ENCODE data around the gene DNAJC22. TPM values are rescaled to one million over a fixed set of nuclear protein-coding genes. Genes with fewer than 3 reads are reported as not detected.

Gene DNAJC22
- total RNA-seq, 1 experiment from 2014 or later = 47.7 TPM

DNA sequence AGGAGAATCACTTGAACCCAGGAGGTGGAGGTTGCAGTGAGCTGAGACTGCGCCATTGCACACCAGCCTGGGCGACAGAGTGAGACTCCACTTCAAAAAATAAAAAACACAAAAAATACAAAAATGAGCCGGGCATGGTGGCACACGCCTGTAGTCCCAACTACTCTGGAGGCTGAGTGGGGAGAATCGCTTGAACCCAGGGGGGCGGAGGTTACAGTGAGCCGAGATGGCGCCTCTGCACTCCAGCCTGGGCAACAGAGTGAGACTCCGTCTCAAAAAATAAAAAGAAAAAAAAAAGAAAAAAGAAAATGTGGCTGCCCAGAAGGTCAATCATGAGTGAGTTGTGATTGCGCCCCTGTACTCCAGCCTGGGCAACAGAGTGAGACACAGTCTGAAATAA lies 9.2 kb downstream of the DNAJC22 start:
- Mint-ChIP-seq H3K27me3 (ENCODE audit: insufficient read depth, unreplicated experiment) (no peaks in the 10 kb centered on the region), H3K4me1 (ENCODE audit: low read depth, unreplicated experiment) (peaks cover 9% of the 10 kb centered on the region), H3K9me3 (ENCODE audit: unreplicated experiment) (no peaks in the 10 kb centered on the region), H3K4me3 (ENCODE audit: unreplicated experiment) (no peak overlapping the region), H3K27ac (ENCODE audit: unreplicated experiment) (no peak overlapping the region), H3K36me3 (ENCODE audit: insufficient read depth, unreplicated experiment) (peaks cover 11% of the 10 kb centered on the region)
- POLR2A ChIA-PET = no interaction called here
- CTCF ChIA-PET = interaction anchor here (0.7 to 4.9 kb wide), 2 partner anchors 55 to 157 kb away, joined by 3 to 178 read pairs; no protein-coding TSS in a partner anchor
- intact Hi-C loops (cut with micrococcal nuclease; ENCODE audit: unreplicated experiment) = loop anchor here (2.0 kb wide), 1 partner anchor 67 kb away; no protein-coding TSS in a partner anchor
- Histone ChIP-seq H3K27me3 (replicated peaks; ENCODE audit: control insufficient read depth, insufficient read depth, low read length) (no peaks in the 10 kb centered on the region), H3K9me3 (no peaks in the 10 kb centered on the region), H3K4me1 (no peaks in the 10 kb centered on the region), H3K36me3 (ENCODE audit: control insufficient read depth, insufficient read depth, low read length) (peaks cover 3% of the 10 kb centered on the region), H3K4me3 (ENCODE audit: low read depth, low read length) (no peak overlapping the region)
- DNase-seq = no peak
- BruUV-seq (replicated peaks) = no TSS peak
- no peak for TF ChIP-seq CTCF (IDR thresholded peaks at IDR 0.05; ENCODE audit: insufficient read depth in 1 of 2, low read depth in 1 of 2, low read length in 1 of 2, severe bottlenecking in 1 of 2, unreplicated experiment in 1 of 2)

GRCh38 chr12:49357103-49357678 lies 10.5 kb downstream of the DNAJC22 start:
- Mint-ChIP-seq H3K9me3 (ENCODE audit: unreplicated experiment) (no peaks in the 10 kb centered on the region), H3K4me3 (ENCODE audit: unreplicated experiment) (no peak overlapping the region), H3K27ac (ENCODE audit: unreplicated experiment) (no peak overlapping the region), H3K27me3 (ENCODE audit: insufficient read depth, unreplicated experiment) (no peaks in the 10 kb centered on the region), H3K4me1 (ENCODE audit: low read depth, unreplicated experiment) (peaks cover 9% of the 10 kb centered on the region), H3K36me3 (ENCODE audit: insufficient read depth, unreplicated experiment) (no peaks in the 10 kb centered on the region)
- TF ChIP-seq CTCF (IDR thresholded peaks at IDR 0.05; ENCODE audit: insufficient read depth in 1 of 2, low read depth in 1 of 2, low read length in 1 of 2, severe bottlenecking in 1 of 2, unreplicated experiment in 1 of 2) = peak; percentile 48 to 64
- ChIA-PET CTCF (interaction anchor here (0.7 to 4.9 kb wide), 13 partner anchors 10 to 280 kb away, joined by 3 to 178 read pairs (median 8); partner anchors contain the start of genes DNAJC22, SPATS2 and TROAP), POLR2A (interaction anchor here (0.6 to 1.0 kb wide), 3 partner anchors 10 to 68 kb away, joined by 3 to 5 read pairs (median 3); no protein-coding TSS in a partner anchor)
- Histone ChIP-seq H3K36me3 (ENCODE audit: control insufficient read depth, insufficient read depth, low read length) (no peaks in the 10 kb centered on the region; the same call in 1 of the 2 replicates), H3K27me3 (replicated peaks; ENCODE audit: control insufficient read depth, insufficient read depth, low read length) (no peaks in the 10 kb centered on the region), H3K4me3 (ENCODE audit: low read depth, low read length) (no peak overlapping the region), H3K4me1 (no peaks in the 10 kb centered on the region), H3K9me3 (no peaks in the 10 kb centered on the region)
- intact Hi-C loops (cut with micrococcal nuclease; ENCODE audit: unreplicated experiment) = loop anchor here (1.0 to 2.0 kb wide), 2 partner anchors 26 to 68 kb away; no protein-coding TSS in a partner anchor
- BruUV-seq (replicated peaks) = no TSS peak
- DNase-seq = no peak

- H3K9me3 Mint-ChIP-seq (ENCODE audit: unreplicated experiment) = no peaks in the 10 kb centered on the region
- H3K27ac Mint-ChIP-seq (ENCODE audit: unreplicated experiment) = no peak overlapping the region
- H3K4me3 ChIP-seq (ENCODE audit: low read depth, low read length) = no peak overlapping the region
- no peaks in the 10 kb centered on the region for H3K36me3 ChIP-seq (ENCODE audit: control insufficient read depth, insufficient read depth, low read length)
- CTCF ChIA-PET = interaction anchor here (0.6 to 4.9 kb wide), 32 partner anchors 8 to 289 kb away, joined by 3 to 178 read pairs (median 4); partner anchors contain the start of genes DNAJC22, KCNH3, RHEBL1 and SPATS2
- H3K27me3 Mint-ChIP-seq (ENCODE audit: insufficient read depth, unreplicated experiment) = no peaks in the 10 kb centered on the region
- no TSS peak for BruUV-seq (replicated peaks)
- no peaks in the 10 kb centered on the region for H3K4me1 ChIP-seq
- intact Hi-C loops (cut with micrococcal nuclease; ENCODE audit: unreplicated experiment) = loop anchor here (1.0 to 2.0 kb wide), 4 partner anchors 156 to 264 kb away; partner anchors contain the start of gene PRPF40B
- peaks cover 9% of the 10 kb centered on the region for H3K4me1 Mint-ChIP-seq (ENCODE audit: low read depth, unreplicated experiment)
- TF ChIP-seq CTCF (IDR thresholded peaks at IDR 0.05; ENCODE audit: insufficient read depth in 1 of 2, low read depth in 1 of 2, low read length in 1 of 2, severe bottlenecking in 1 of 2, unreplicated experiment in 1 of 2) = peak; percentile 87 to 91
- POLR2A ChIA-PET = interaction anchor here (0.7 to 1.4 kb wide), 4 partner anchors 8 to 36 kb away, joined by 3 to 11 read pairs (median 4); partner anchors contain the start of gene SPATS2
- no peaks in the 10 kb centered on the region for H3K27me3 ChIP-seq (replicated peaks; ENCODE audit: control insufficient read depth, insufficient read depth, low read length)
- no peaks in the 10 kb centered on the region for H3K9me3 ChIP-seq
- no peaks in the 10 kb centered on the region for H3K36me3 Mint-ChIP-seq (ENCODE audit: insufficient read depth, unreplicated experiment)
- DNase-seq = peak; percentile 77 to 80
- H3K4me3 Mint-ChIP-seq (ENCODE audit: unreplicated experiment) = no peak overlapping the region
Observed at GRCh38 chr12:49358483-49359141, 11.9 kb downstream of the DNAJC22 start.

Measured in Caco-2 (cell line).